ENCODE measurements around the gene DCXR.
"Not testable (repeated sequence)": the region's sequence is repeated elsewhere in the genome, so short reads cannot be mapped to it uniquely, and the experiment has no call there.

DCXR gene

GRCh38 chr17:82046903-82047302 is 9.4 kb upstream of the DCXR start:
- no peak for DNase-seq
- intact Hi-C loops (cut with DNase I): no loop called here

GRCh38 chr17:82045936-82046484 is 8.5 kb upstream of the DCXR start:
- intact Hi-C loops (cut with DNase I): no loop called here
- DNase-seq: no peak

GRCh38 chr17:82043507-82043906 is 6.0 kb upstream of the DCXR start:
- intact Hi-C loops (cut with DNase I): no loop called here
- DNase-seq: no peak

- no peak for DNase-seq
- intact Hi-C loops (cut with DNase I): no loop called here
These were observed 5.2 kb upstream of the DCXR start for GRCh38 chr17:82042649-82043048.

GRCh38 chr17:82041144-82041814 is 3.8 kb upstream of the DCXR start:
- DNase-seq: no peak
- intact Hi-C loops (cut with DNase I): no loop called here

GRCh38 chr17:82039695-82040299 is 2.3 kb upstream of the DCXR start:
- no peak for DNase-seq
- intact Hi-C loops (cut with DNase I): no loop called here

- DNase-seq; intact Hi-C loops (cut with DNase I): not testable (repeated sequence)
These were observed 1.4 kb upstream of the DCXR start for GRCh38 chr17:82038796-82039409.

GRCh38 chr17:82037889-82038195 is 345 bp upstream of the DCXR start:
- peak in 1 of 42 donors; percentile 11 for DNase-seq
- intact Hi-C loops (cut with DNase I): no loop called here

GRCh38 chr17:82036634-82037091 is 834 bp downstream of the DCXR start:
- no peak for DNase-seq
- intact Hi-C loops (cut with DNase I): no loop called here

GRCh38 chr17:82035956-82036633 is 1.4 kb downstream of the DCXR start:
- intact Hi-C loops (cut with DNase I): no loop called here
- no peak for DNase-seq

- intact Hi-C loops (cut with DNase I): no loop called here
- no peak for DNase-seq
These were observed 2.0 kb downstream of the DCXR start for GRCh38 chr17:82035488-82035887.

- no peak for DNase-seq
- intact Hi-C loops (cut with DNase I): no loop called here
These were observed 3.0 kb downstream of the DCXR start for GRCh38 chr17:82034371-82035011.

- no peak for DNase-seq
- intact Hi-C loops (cut with DNase I): no loop called here
These were observed 4.0 kb downstream of the DCXR start for GRCh38 chr17:82033359-82034085.

- DNase-seq: no peak
- intact Hi-C loops (cut with DNase I): no loop called here
These were observed 5.4 kb downstream of the DCXR start for GRCh38 chr17:82031885-82032627.

- DNase-seq: no peak
- intact Hi-C loops (cut with DNase I): no loop called here
These were observed 6.1 kb downstream of the DCXR start, which contains the start of gene RAC3 for GRCh38 chr17:82031303-82031884. RAC3 (plus strand) TSS chr17:82031678; CDS start chr17:82031762, 84 bp downstream.

GRCh38 chr17:82030470-82031302 is 6.8 kb downstream of the DCXR start:
- intact Hi-C loops (cut with DNase I): loop anchor here (1.0 kb wide), 1 partner anchor 124 kb away; no protein-coding TSS in a partner anchor
- peak; percentile 48 to 92 (median 84) for DNase-seq

Measured in head of caudate nucleus (tissue), 42 donors.